H1 (cell line): Measurements from ENCODE around the gene RPL3. TPM values are rescaled to one million over a fixed set of nuclear protein-coding genes. Genes with fewer than 3 reads are reported as not detected.

Experiments used
- CTCF ChIA-PET: fragments of 300-600 bp; sonication (Branson Sonifier 250); formaldehyde crosslinking; loops from one replicate; lab custom pipeline; 2021; ENCODE audit not compliant: partially characterized antibody; lab: Charles Lee
- POLR2A ChIA-PET: fragments of 300-600 bp; sonication (Branson Sonifier 250); formaldehyde crosslinking; loops from one replicate; lab custom pipeline; 2021; ENCODE audit warnings: inconsistent platforms; ENCODE audit not compliant: partially characterized antibody; lab: Charles Lee
- DNase-seq, 2 experiments: peaks; one replicate each; pipeline versions ENCODE4 v3.0.0 to v3.0.0-alpha.2; 2010 to 2022; ENCODE audit warnings: low spot score in 2 of 2, low read depth in 1 of 2, mixed read lengths in 1 of 2
- FAIRE-seq: peaks from 2 replicates; lab custom pipeline; 2011; peaks lifted over from hg19 to GRCh38; lab: Jason Lieb, UNC
- H2AFZ ChIP-seq: 2 replicates; pipeline ENCODE4 v1.8.1; 2012; ENCODE audit warnings: low read length, inconsistent platforms
- H2AK5ac ChIP-seq: 2 replicates; pipeline ENCODE4 v1.6.1; 2013; ENCODE audit warnings: low read depth, low read length
- H2BK120ac ChIP-seq: replicated peaks from 2 replicates; pipeline ENCODE3; 2013; ENCODE audit warnings: low read depth, low read length, inconsistent platforms
- H2BK12ac ChIP-seq: 2 replicates; pipeline ENCODE4 v1.6.1; 2013; ENCODE audit warnings: low read depth, low read length
- H2BK15ac ChIP-seq: 2 replicates; pipeline ENCODE4 v1.6.1; 2013; ENCODE audit warnings: low read length
- H2BK20ac ChIP-seq: 2 replicates; pipeline ENCODE4 v1.6.1; 2013; ENCODE audit warnings: low read length
- H2BK5ac ChIP-seq: 2 replicates; pipeline ENCODE4 v1.6.1; 2013; ENCODE audit warnings: low read depth, low read length
- H3K14ac ChIP-seq: 2 replicates; pipeline ENCODE4 v1.6.1; 2013; ENCODE audit warnings: inconsistent platforms; ENCODE audit not compliant: insufficient read length
- H3K18ac ChIP-seq: 2 replicates; pipeline ENCODE4 v1.6.1; 2013; ENCODE audit warnings: low read length; ENCODE audit errors: extremely low read depth
- H3K23ac ChIP-seq: 2 replicates; pipeline ENCODE4 v1.6.1; 2013; ENCODE audit warnings: inconsistent platforms; ENCODE audit not compliant: insufficient read length
- H3K23me2 ChIP-seq: 2 replicates; pipeline ENCODE4 v1.6.1; 2013; ENCODE audit warnings: low read depth, low read length
- H3K27ac ChIP-seq: 2 replicates; pipeline ENCODE4 v1.6.1; 2011; ENCODE audit warnings: low read depth, low read length, inconsistent platforms
- H3K27me3 ChIP-seq, 4 experiments: replicated peaks in 1 of 4; 1 replicate in 1 of 4; 2 replicates in 3 of 4; pipeline versions ENCODE4 v1.6.1 to v1.8.1; 2011 to 2013; ENCODE audit warnings: low read length in 3 of 4, mild to moderate bottlenecking in 3 of 4, inconsistent platforms in 2 of 4, mixed read lengths in 2 of 4, moderate library complexity in 1 of 4; ENCODE audit not compliant: control insufficient read depth in 3 of 4, insufficient read depth in 3 of 4; ENCODE audit errors: extremely low read depth in 1 of 4
- H3K36me3 ChIP-seq, 4 experiments: 2 replicates each; pipeline versions ENCODE4 v1.6.1 to v1.8.1; 2011 to 2013; ENCODE audit warnings: mild to moderate bottlenecking in 4 of 4, low read length in 3 of 4, moderate library complexity in 2 of 4, control low read depth in 1 of 4, inconsistent platforms in 1 of 4; ENCODE audit not compliant: insufficient read depth in 4 of 4, control insufficient read depth in 2 of 4
- H3K4ac ChIP-seq: replicated peaks from 2 replicates; pipeline ENCODE3; 2013; ENCODE audit warnings: low read length, low read depth, mixed read lengths, inconsistent platforms; ENCODE audit not compliant: insufficient read length
- H3K4me1 ChIP-seq, 4 experiments: replicated peaks in 1 of 4; 1 replicate in 1 of 4; 2 replicates in 3 of 4; pipeline versions ENCODE4 v1.6.1 to v1.8.1; 2011 to 2013; ENCODE audit warnings: low read length in 3 of 4, inconsistent platforms in 2 of 4, mixed read lengths in 1 of 4; ENCODE audit not compliant: insufficient read depth in 4 of 4, control insufficient read depth in 3 of 4
- H3K4me2 ChIP-seq, 2 experiments: 2 replicates each; pipeline versions ENCODE4 v1.6.1 to v1.8.1; 2011 to 2013; ENCODE audit warnings: low read depth in 2 of 2, low read length in 2 of 2, control low read depth in 1 of 2, inconsistent platforms in 1 of 2, mild to moderate bottlenecking in 1 of 2; ENCODE audit not compliant: insufficient read depth in 1 of 2
- H3K4me3 ChIP-seq, 4 experiments: fragments of 200-600, 300-600 bp in 1 of 4; sonication (generic), shearing (Covaris generic), sonication (Bioruptor Twin) in 1 of 4; 2 replicates each; pipeline versions ENCODE4 v1.5.1 to v1.8.1; 2011 to 2016; ENCODE audit warnings: low read length in 4 of 4, low read depth in 3 of 4, control low read depth in 2 of 4, inconsistent platforms in 2 of 4, mild to moderate bottlenecking in 2 of 4, mixed read lengths in 1 of 4, moderate library complexity in 1 of 4; ENCODE audit not compliant: insufficient read depth in 2 of 4; ENCODE audit errors: extremely low read depth in 1 of 4
- H3K56ac ChIP-seq: replicated peaks from 2 replicates; pipeline ENCODE3; 2013; ENCODE audit warnings: low read depth, mild to moderate bottlenecking, mixed read lengths, low read length, inconsistent platforms; ENCODE audit not compliant: insufficient read length
- H3K79me1 ChIP-seq: 2 replicates; pipeline ENCODE4 v1.6.1; 2013; ENCODE audit warnings: low read depth, low read length, control low read depth
- H3K79me2 ChIP-seq, 2 experiments: 2 replicates each; pipeline versions ENCODE4 v1.6.1 to v1.8.1; 2012 to 2013; ENCODE audit warnings: low read length in 2 of 2, mild to moderate bottlenecking in 2 of 2, inconsistent platforms in 1 of 2; ENCODE audit not compliant: insufficient read depth in 2 of 2, control insufficient read depth in 1 of 2
- H3K9ac ChIP-seq, 4 experiments: replicated peaks in 1 of 4; 1 replicate in 1 of 4; 2 replicates in 3 of 4; pipeline versions ENCODE4 v1.6.1 to v1.8.1; 2011 to 2013; ENCODE audit warnings: low read depth in 3 of 4, low read length in 3 of 4, control low read depth in 2 of 4, mild to moderate bottlenecking in 2 of 4, moderate library complexity in 2 of 4, inconsistent platforms in 1 of 4; ENCODE audit errors: extremely low read depth in 1 of 4
- H3K9me3 ChIP-seq, 2 experiments: 2 replicates each; pipeline versions ENCODE4 v1.6.1 to v1.8.1; 2012 to 2013; ENCODE audit warnings: mild to moderate bottlenecking in 2 of 2, moderate library complexity in 2 of 2, control low read depth in 1 of 2, inconsistent platforms in 1 of 2, low read depth in 1 of 2, low read length in 1 of 2, mixed read lengths in 1 of 2; ENCODE audit not compliant: insufficient read depth in 2 of 2
- H4K20me1 ChIP-seq, 2 experiments: replicated peaks in 1 of 2; 2 replicates each; pipeline versions ENCODE3 to v1.8.1; 2011 to 2013; ENCODE audit warnings: inconsistent platforms in 2 of 2, low read length in 2 of 2, mild to moderate bottlenecking in 1 of 2; ENCODE audit not compliant: insufficient read depth in 2 of 2, control insufficient read depth in 1 of 2
- H4K5ac ChIP-seq: 2 replicates; pipeline ENCODE4 v1.6.1; 2013; ENCODE audit warnings: low read length, low read depth, mixed read lengths, inconsistent platforms; ENCODE audit not compliant: insufficient read length
- H4K8ac ChIP-seq: 2 replicates; pipeline ENCODE4 v1.8.0; 2013; ENCODE audit warnings: mild to moderate bottlenecking, moderate library complexity, low read length, inconsistent platforms; ENCODE audit not compliant: insufficient read depth; ENCODE audit errors: extremely low read depth
- H4K91ac ChIP-seq: replicated peaks from 2 replicates; pipeline ENCODE3; 2013; ENCODE audit warnings: low read length, mixed read lengths, inconsistent platforms; ENCODE audit not compliant: insufficient read length
- CHD1 ChIP-seq: IDR thresholded peaks from 2 replicates; pipeline ENCODE4 v1.6.1; 2012; ENCODE audit warnings: low read depth, low read length, improper control_type of control experiment
- NANOG ChIP-seq: IDR thresholded peaks from 2 replicates; pipeline ENCODE4 v1.6.1; 2011; ENCODE audit warnings: low read length, low read depth, mild to moderate bottlenecking, inconsistent platforms; ENCODE audit not compliant: insufficient read depth, poor library complexity, severe bottlenecking
- WGBS, 2 experiments: shearing (Covaris generic) in 1 of 2; methylation state at CpG; one replicate each; pipeline versions ENCODE4 v1.1.6 to v1.1.7; 2013 to 2015; ENCODE audit warnings: low lambda C conversion rate in 2 of 2, mixed read lengths in 2 of 2, inconsistent platforms in 1 of 2, low coverage in 1 of 2, missing lambda C conversion rate in 1 of 2; ENCODE audit not compliant: insufficient replicate concordance in 2 of 2, insufficient coverage in 1 of 2, insufficient read length in 1 of 2; ENCODE audit errors: extremely low coverage in 1 of 2, missing lambda C conversion rate in 1 of 2; 5-methylcytosine and 5-hydroxymethylcytosine counted together
- polyA plus RNA-seq, 7 experiments: library from polyadenylated mRNA; depleted of rRNA in 3 of 7; stranded (reverse) in 5 of 7; unstranded in 2 of 7; fragments of >200 nt in 5 of 7; fragments of 200-250 nt in 2 of 7; gene quantifications; 1 replicate in 5 of 7; 2 replicates in 1 of 7; 4 replicates in 1 of 7; pipeline versions ENCODE4 v1.2.1 to v1.2.3, GENCODE V29; 2011 to 2013; ENCODE audit warnings: missing spikeins in 2 of 7, mixed read lengths in 2 of 7
- total RNA-seq: library from RNA; stranded (reverse); fragmentation: NEBNext Ultra II Directional; extraction: Animal tissue kit (Norgen Biotek cat#: 25700); gene quantifications from 2 replicates; pipeline ENCODE4 v1.2.1, GENCODE V29; 2021

The RPL3 gene
- total and polyA plus RNA-seq, 2 of the 8 experiments (the other 6 are each of a cell fraction or from before 2014, with no cell fraction given), result 2,865 to 5,466 TPM

DNA sequence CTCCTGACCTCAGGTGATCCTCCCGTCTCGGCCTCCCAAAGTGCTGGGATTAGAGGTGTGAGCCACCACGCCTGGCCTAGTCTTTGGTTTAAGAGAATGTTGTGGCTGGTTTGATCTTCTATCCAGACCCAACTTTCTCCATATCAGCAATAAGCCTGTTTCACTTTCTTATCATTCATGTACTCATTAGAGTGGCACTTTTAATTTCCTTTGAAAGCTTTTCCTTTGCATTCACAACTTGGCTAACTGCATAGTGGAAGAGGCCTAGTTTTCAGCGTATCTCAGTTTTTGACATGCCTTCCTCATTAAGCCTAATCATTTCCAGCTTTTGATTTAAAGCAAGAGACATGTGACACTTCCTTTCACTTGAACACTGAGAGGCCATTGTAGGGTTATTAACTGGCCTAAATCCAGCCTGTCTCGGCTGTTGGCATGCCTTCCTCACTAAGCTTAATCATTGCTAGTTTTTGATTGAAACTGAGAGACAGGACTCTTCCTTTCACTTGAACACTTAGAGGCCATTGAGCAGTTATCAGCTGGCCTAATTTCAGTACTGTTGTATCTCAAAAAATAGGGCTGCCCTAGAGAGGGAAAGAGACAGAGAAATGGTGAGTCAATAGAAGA lies 13.1 kb upstream of the RPL3 start:
- 96% methylated on average over 5 of the region's 5 CpGs; no CpG with 5 or more reads in 1 of the 2 experiments for WGBS, 2 experiments
- no peak overlapping the region for H2AK5ac ChIP-seq
- H3K36me3 ChIP-seq, result no peaks in the 10 kb centered on the region
- no peak overlapping the region for H2BK15ac ChIP-seq
- H4K8ac ChIP-seq, result no peak overlapping the region
- FAIRE-seq (no peak), DNase-seq (no peak)
- no peak overlapping the region for H3K4me3 ChIP-seq
- ChIA-PET POLR2A (interaction anchor here (0.6 to 20.6 kb wide), 5 partner anchors 13 to 187 kb away, joined by 3 to 472 read pairs (median 4); partner anchors contain the start of gene RPL3), CTCF (interaction anchor here (0.6 to 9.3 kb wide), 15 partner anchors 10 to 1862 kb away, joined by 3 to 110 read pairs (median 7); no protein-coding TSS in a partner anchor)
- H3K4me1 ChIP-seq, result no peaks in the 10 kb centered on the region
- H3K9ac ChIP-seq, result no peak overlapping the region
- H3K79me2 ChIP-seq, result no peaks in the 10 kb centered on the region
- H3K23ac ChIP-seq, result no peak overlapping the region
- H4K5ac ChIP-seq, result no peak overlapping the region
- no peak overlapping the region for H2AFZ ChIP-seq
- no peak overlapping the region for H2BK12ac ChIP-seq
- peaks cover 0 to 2% of the 10 kb centered on the region in 2 experiments for H4K20me1 ChIP-seq
- H3K79me1 ChIP-seq, result no peaks in the 10 kb centered on the region
- no peaks in the 10 kb centered on the region for H3K9me3 ChIP-seq
- TF ChIP-seq NANOG (no peak), CHD1 (no peak)
- no peak overlapping the region for H3K27ac ChIP-seq
- no peaks in the 10 kb centered on the region for H3K23me2 ChIP-seq
- H2BK5ac ChIP-seq, result no peak overlapping the region
- H3K18ac ChIP-seq, result no peak overlapping the region
- H2BK20ac ChIP-seq, result no peak overlapping the region
- no peaks in the 10 kb centered on the region for H3K27me3 ChIP-seq
- H3K14ac ChIP-seq, result no peak overlapping the region
- H3K56ac ChIP-seq, result no peak overlapping the region
- H2BK120ac ChIP-seq, result no peak overlapping the region
- no peak overlapping the region for H3K4ac ChIP-seq
- H3K4me2 ChIP-seq, result no peak overlapping the region
- H4K91ac ChIP-seq, result no peak overlapping the region
